Lung (tissue), 12 donors: ENCODE results near the gene ANKRD44. TPM values are rescaled to one million over a fixed set of nuclear protein-coding genes. Genes with fewer than 3 reads are reported as not detected.

Source experiments
- ATAC-seq: fragments of 200-7000 bp; cut with Tn5 transposase; one replicate; pipeline ENCODE4 v1.9.1; 2020; ENCODE audit warnings: moderate number of reproducible peaks; ENCODE audit not compliant: insufficient read depth, low FRiP score
- DNase-seq, 3 donors: peaks; one replicate each; pipeline ENCODE4 v3.0.0-alpha.2; 2013 to 2017
- H3K27ac ChIP-seq, 2 donors: one replicate each; pipeline ENCODE4 v1.5.1; 2013; ENCODE audit warnings: mild to moderate bottlenecking in 2 of 2, moderate library complexity in 2 of 2, control low read depth in 1 of 2, inconsistent platforms in 1 of 2, low read depth in 1 of 2, low read length in 1 of 2
- H3K27me3 ChIP-seq, 3 donors: one replicate each; pipeline ENCODE4 v1.5.1; 2013; ENCODE audit warnings: low read length in 2 of 3; ENCODE audit not compliant: control insufficient read depth in 3 of 3, insufficient read depth in 3 of 3
- H3K36me3 ChIP-seq, 4 donors: one replicate each; pipeline ENCODE4 v1.5.1; 2013; ENCODE audit warnings: low read length in 4 of 4, mild to moderate bottlenecking in 1 of 4, moderate library complexity in 1 of 4; ENCODE audit not compliant: control insufficient read depth in 4 of 4, insufficient read depth in 4 of 4
- H3K4me1 ChIP-seq, 5 donors: one replicate each; pipeline ENCODE4 v1.5.1; 2013; ENCODE audit warnings: low read length in 5 of 5, mild to moderate bottlenecking in 2 of 5, moderate library complexity in 1 of 5; ENCODE audit not compliant: control insufficient read depth in 5 of 5, insufficient read depth in 5 of 5
- H3K4me3 ChIP-seq: one replicate; pipeline ENCODE4 v1.5.1; 2013; ENCODE audit warnings: mild to moderate bottlenecking, control low read depth, moderate library complexity
- H3K9ac ChIP-seq, 2 donors: one replicate each; pipeline ENCODE4 v1.5.1; 2013; ENCODE audit warnings: low read length in 2 of 2, control low read depth in 1 of 2; ENCODE audit not compliant: insufficient read depth in 1 of 2
- H3K9me3 ChIP-seq, 4 donors: one replicate each; pipeline ENCODE4 v1.5.1; 2013; ENCODE audit warnings: low read length in 3 of 4, mild to moderate bottlenecking in 1 of 4, moderate library complexity in 1 of 4; ENCODE audit not compliant: control insufficient read depth in 4 of 4, insufficient read depth in 3 of 4
- WGBS, 2 donors: extraction: QIAGEN DNeasy Blood & Tissue Kit; methylation state at CpG; one replicate each; pipeline ENCODE4 v1.1.7; 2013; 5-methylcytosine and 5-hydroxymethylcytosine counted together
- polyA plus RNA-seq, 2 donors: library from polyadenylated mRNA; stranded (reverse); fragments of 200-250 nt; gene quantifications; one replicate each; pipeline ENCODE4 v1.2.1, GENCODE V29; 2013
- total RNA-seq, 2 donors: library from RNA; depleted of rRNA in 1 of 2; stranded (reverse); fragments of >200 nt in 1 of 2; gene quantifications; one replicate each; pipeline ENCODE4 v1.2.1, GENCODE V29; 2014 to 2021
- TF ChIP-seq, protein P1 (sequence below): IDR thresholded peaks from 2 replicates; pipeline ENCODE4 v1.5.1; 2012; ENCODE audit warnings: mild to moderate bottlenecking; ENCODE audit errors: control extremely low read depth, extremely low read depth
- donor health status: control.
- donor health status: control.
- donor health status: Bipolar disorder and iron deficiency.
- donor health status: healthy.
- donor health status: DM: yes; HTN: yes; CAD: no.

Gene ANKRD44
- total and polyA plus RNA-seq, 4 donors = 7.1 to 73.8 (median 20.3) TPM

DNA sequence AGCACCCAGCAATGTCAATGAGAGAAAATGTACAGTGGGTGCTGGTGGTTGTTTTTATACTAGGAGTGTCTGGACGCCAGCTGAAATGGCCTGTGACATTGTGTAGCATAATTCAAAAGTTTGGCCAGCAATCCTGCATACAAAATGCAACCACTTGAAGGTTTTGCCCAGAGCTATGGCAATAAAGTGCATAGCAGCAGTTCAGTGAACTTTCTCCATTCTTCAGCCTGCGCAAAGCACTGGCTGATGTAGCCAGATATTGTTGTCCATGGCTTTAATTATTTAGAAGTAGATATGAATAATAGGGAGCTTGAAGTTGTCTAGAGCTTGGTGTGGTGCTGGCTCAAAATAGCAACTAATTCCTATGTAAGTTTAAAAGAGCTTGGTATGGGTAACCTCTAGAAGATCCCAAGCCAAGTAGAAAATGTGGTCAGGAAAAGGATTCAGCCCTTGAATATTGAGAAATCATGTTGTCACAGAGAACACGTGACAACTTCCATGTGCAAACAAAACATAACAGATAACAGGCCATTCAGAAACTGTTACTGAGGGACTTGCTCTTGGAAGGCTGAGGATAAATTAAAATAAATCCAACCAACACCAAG lies 350.7 kb downstream of the ANKRD44 start:
- Histone ChIP-seq H3K9me3 (peaks cover 0 to 2% (median 0%) of the 10 kb centered on the region in 4 donors), H3K27me3 (no peaks in the 10 kb centered on the region), H3K36me3 (no peaks in the 10 kb centered on the region), H3K4me1 (peaks cover 0 to 4% (median 1%) of the 10 kb centered on the region in 5 donors), H3K9ac (no peak overlapping the region), H3K27ac (peak overlapping the region in 1 of 2 donors; percentile 32), H3K4me3 (no peak overlapping the region)
- ATAC-seq (no peak), DNase-seq (peak in 2 of 3 donors; percentile 17 to 32)
- TF ChIP-seq, protein P1, sequence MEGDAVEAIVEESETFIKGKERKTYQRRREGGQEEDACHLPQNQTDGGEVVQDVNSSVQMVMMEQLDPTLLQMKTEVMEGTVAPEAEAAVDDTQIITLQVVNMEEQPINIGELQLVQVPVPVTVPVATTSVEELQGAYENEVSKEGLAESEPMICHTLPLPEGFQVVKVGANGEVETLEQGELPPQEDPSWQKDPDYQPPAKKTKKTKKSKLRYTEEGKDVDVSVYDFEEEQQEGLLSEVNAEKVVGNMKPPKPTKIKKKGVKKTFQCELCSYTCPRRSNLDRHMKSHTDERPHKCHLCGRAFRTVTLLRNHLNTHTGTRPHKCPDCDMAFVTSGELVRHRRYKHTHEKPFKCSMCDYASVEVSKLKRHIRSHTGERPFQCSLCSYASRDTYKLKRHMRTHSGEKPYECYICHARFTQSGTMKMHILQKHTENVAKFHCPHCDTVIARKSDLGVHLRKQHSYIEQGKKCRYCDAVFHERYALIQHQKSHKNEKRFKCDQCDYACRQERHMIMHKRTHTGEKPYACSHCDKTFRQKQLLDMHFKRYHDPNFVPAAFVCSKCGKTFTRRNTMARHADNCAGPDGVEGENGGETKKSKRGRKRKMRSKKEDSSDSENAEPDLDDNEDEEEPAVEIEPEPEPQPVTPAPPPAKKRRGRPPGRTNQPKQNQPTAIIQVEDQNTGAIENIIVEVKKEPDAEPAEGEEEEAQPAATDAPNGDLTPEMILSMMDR = no peak
- 55 to 70% methylated on average over 3 of the region's 3 CpGs for WGBS, 2 donors

DNA sequence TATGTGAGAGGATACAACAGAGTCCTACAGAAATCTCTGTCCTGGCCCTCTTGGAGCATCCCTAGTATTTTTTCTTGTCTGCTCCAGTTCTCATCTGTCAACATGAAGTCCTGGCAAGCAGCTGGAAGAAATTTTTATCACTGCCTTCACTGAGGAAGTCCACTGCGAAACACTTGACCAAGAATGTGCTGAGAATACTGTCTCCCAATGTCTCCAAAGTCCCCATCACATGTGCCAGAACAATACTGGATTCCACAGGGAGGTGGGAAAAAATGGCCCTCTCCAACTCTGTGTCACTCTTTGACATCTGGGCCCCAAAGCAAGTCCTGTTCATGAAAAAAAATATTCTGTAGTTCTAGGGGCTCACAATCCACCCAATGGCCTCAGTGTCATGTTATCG lies 351.3 kb downstream of the ANKRD44 start:
- Histone ChIP-seq H3K4me3 (no peak overlapping the region), H3K36me3 (no peaks in the 10 kb centered on the region), H3K4me1 (peaks cover 0 to 4% (median 1%) of the 10 kb centered on the region in 5 donors), H3K9me3 (peaks cover 0 to 2% (median 0%) of the 10 kb centered on the region in 4 donors), H3K27me3 (no peaks in the 10 kb centered on the region), H3K9ac (no peak overlapping the region), H3K27ac (peak overlapping the region in 1 of 2 donors; percentile 32)
- TF ChIP-seq, protein P1 = no peak
- ATAC-seq (no peak), DNase-seq (peak in 2 of 3 donors; percentile 29 to 55)
- 80 to 91% methylated on average over 2 of the region's 2 CpGs for WGBS, 2 donors

DNA sequence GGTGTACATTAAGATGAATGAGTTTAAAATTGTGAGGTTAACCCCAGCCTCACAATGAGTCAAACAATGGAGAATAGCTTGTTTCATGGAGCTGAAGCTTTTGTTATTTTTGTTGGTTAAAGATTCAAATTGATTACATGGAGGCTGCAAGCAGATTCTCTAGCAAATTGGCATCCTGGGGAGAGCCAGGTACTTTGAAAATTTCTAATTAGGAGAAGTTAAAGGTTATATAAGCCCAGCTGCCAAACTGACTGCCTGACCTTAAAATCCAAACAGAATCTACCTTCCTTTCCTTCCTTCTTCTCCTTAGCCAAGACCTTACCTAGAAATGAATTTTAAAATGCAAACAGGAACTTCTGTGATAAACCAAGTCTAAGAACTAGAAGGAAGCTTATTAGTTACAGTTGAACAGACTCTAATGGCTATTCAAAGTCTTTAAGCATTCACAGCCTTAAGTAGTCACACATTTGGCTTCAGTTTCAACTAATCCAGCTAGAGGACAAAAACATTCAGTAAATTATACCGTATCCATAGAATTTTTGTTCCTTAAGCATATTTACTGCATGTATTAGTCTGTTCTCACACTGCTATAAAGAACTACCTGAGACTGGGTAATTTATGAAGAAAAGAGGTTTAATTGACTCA lies 352.6 kb downstream of the ANKRD44 start:
- no peaks in the 10 kb centered on the region for H3K27me3 ChIP-seq
- no peak for DNase-seq
- 75 to 94% methylated on average over 1 of the region's 1 CpG for WGBS, 2 donors
- no peak overlapping the region for H3K4me3 ChIP-seq
- no peak overlapping the region for H3K9ac ChIP-seq
- no peak for ATAC-seq
- no peaks in the 10 kb centered on the region for H3K36me3 ChIP-seq
- H3K9me3 ChIP-seq = peaks cover 0 to 2% (median 0%) of the 10 kb centered on the region in 4 donors
- TF ChIP-seq, protein P1 = no peak
- H3K4me1 ChIP-seq = peaks cover 0 to 4% (median 1%) of the 10 kb centered on the region in 5 donors
- H3K27ac ChIP-seq = no peak overlapping the region
